Suprapubic skin (tissue), 4 donors: ENCODE data around the gene RALGAPA2. TPM values are rescaled to one million over a fixed set of nuclear protein-coding genes. Genes with fewer than 3 reads are reported as not detected.

ENCODE experiments used
- DNase-seq, 2 donors: peaks; one replicate each; pipeline ENCODE4 v3.0.0-alpha.2; 2019; ENCODE audit warnings: low spot score in 2 of 2
- H3K27ac ChIP-seq: fragments of 200-600 bp; sonication (generic); one replicate; pipeline ENCODE4 v1.5.1; 2019
- H3K27me3 ChIP-seq: fragments of 200-600 bp; sonication (generic); one replicate; pipeline ENCODE4 v1.5.1; 2019
- H3K36me3 ChIP-seq: fragments of 200-600 bp; sonication (generic); one replicate; pipeline ENCODE4 v1.5.1; 2019
- H3K4me1 ChIP-seq: fragments of 200-600 bp; sonication (generic); one replicate; pipeline ENCODE4 v1.5.1; 2019
- H3K4me3 ChIP-seq: fragments of 200-600 bp; sonication (generic); one replicate; pipeline ENCODE4 v1.5.1; 2019; ENCODE audit warnings: mild to moderate bottlenecking
- H3K9me3 ChIP-seq: fragments of 200-600 bp; sonication (generic); one replicate; pipeline ENCODE4 v1.5.1; 2019
- EP300 ChIP-seq: sonication (generic); formaldehyde crosslinking; IDR thresholded peaks from one replicate; pipeline ENCODE4 v1.6.1; 2017; ENCODE audit warnings: antibody characterized with exemption
- POLR2A ChIP-seq, 2 donors: fragments of 450-650 bp; IDR thresholded peaks; one replicate each; pipeline ENCODE4 v1.6.1; 2017; ENCODE audit warnings: antibody characterized with exemption in 2 of 2, mild to moderate bottlenecking in 2 of 2, moderate library complexity in 2 of 2
- POLR2AphosphoS5 ChIP-seq, 3 donors: sonication (generic); formaldehyde crosslinking; IDR thresholded peaks; one replicate each; pipeline ENCODE4 v1.6.1; 2017; ENCODE audit warnings: antibody characterized with exemption in 3 of 3
- WGBS: methylation state at CpG from one replicate; pipeline ENCODE4 v1.1.5; 2018; 5-methylcytosine and 5-hydroxymethylcytosine counted together
- total RNA-seq, 4 donors: library from RNA; depleted of rRNA; stranded (reverse); fragments of >200 nt; gene quantifications; one replicate each; pipeline ENCODE4 v1.1.0, GENCODE V29; 2016
- TF ChIP-seq, protein P1 (sequence below), 2 donors: fragments of 200-600 bp in 1 of 2; fragments of 450-650 bp in 1 of 2; sonication (generic) in 1 of 2; IDR thresholded peaks; one replicate each; pipeline ENCODE4 v1.5.1; 2016 to 2019; ENCODE audit warnings: antibody characterized with exemption in 2 of 2, mild to moderate bottlenecking in 1 of 2, moderate library complexity in 1 of 2

The RALGAPA2 gene
- total RNA-seq, 4 donors from 2014 or later = 51.9 to 97.8 (median 72.0) TPM

DNA sequence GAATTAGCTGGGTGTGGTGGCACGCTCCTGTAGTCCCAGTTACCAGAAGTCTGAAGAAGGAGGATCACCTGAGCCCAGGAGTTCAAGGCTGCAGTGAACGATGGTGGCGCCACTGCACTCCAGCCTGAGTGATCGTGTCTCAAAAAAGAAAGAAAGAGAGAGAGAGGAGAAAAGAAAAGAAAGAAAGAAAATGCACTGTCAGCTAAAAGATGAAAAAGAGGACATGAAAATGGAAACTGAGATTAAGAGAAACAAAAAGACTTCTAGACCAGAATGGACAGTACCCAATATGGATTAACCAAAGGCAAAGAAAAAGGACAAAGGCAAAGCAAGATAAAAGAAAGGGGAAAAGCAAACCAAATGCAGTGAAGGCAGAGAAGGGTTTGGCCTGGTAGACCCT is 9.0 kb upstream of the RALGAPA2 start:
- 94% methylated on average over 4 of the region's 4 CpGs for WGBS

DNA sequence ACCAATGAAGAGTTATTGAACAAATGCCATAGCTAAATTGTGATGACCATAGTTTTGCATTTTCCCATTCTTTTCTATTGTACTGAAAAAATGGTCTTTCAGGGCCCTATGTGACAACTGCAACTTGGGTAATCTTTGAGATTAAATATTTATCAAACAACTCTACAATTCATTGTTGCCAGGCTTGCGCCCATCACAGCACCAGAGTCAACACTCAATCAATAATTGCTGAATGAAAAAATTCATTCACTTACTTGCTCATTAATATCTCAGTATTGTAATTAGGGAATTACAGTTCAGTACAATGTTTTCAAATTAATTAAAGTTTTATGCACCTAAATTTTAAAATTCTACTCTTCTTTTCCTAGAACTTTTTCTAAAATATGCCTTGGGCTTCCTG is 7.7 kb upstream of the RALGAPA2 start:
- Histone ChIP-seq H3K36me3 (no peaks in the 10 kb centered on the region), H3K9me3 (no peaks in the 10 kb centered on the region), H3K4me1 (no peaks in the 10 kb centered on the region), H3K4me3 (no peak overlapping the region), H3K27me3 (no peaks in the 10 kb centered on the region), H3K27ac (no peak overlapping the region)
- no peak for DNase-seq
- 95% methylated on average over 1 of the region's 1 CpG for WGBS
- no peak for TF ChIP-seq POLR2A (IDR thresholded peaks at IDR 0.05)
- TF ChIP-seq EP300 = no peak

More for the DNA sequence above, 9.0 kb upstream of the RALGAPA2 start:
- H3K27me3 ChIP-seq = no peaks in the 10 kb centered on the region
- H3K4me3 ChIP-seq = no peak overlapping the region
- no peak overlapping the region for H3K27ac ChIP-seq
- TF ChIP-seq POLR2AphosphoS5 (IDR thresholded peaks at IDR 0.05) (no peak), EP300 (no peak), POLR2A (IDR thresholded peaks at IDR 0.05) (no peak)
- TF ChIP-seq, protein P1, sequence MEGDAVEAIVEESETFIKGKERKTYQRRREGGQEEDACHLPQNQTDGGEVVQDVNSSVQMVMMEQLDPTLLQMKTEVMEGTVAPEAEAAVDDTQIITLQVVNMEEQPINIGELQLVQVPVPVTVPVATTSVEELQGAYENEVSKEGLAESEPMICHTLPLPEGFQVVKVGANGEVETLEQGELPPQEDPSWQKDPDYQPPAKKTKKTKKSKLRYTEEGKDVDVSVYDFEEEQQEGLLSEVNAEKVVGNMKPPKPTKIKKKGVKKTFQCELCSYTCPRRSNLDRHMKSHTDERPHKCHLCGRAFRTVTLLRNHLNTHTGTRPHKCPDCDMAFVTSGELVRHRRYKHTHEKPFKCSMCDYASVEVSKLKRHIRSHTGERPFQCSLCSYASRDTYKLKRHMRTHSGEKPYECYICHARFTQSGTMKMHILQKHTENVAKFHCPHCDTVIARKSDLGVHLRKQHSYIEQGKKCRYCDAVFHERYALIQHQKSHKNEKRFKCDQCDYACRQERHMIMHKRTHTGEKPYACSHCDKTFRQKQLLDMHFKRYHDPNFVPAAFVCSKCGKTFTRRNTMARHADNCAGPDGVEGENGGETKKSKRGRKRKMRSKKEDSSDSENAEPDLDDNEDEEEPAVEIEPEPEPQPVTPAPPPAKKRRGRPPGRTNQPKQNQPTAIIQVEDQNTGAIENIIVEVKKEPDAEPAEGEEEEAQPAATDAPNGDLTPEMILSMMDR (IDR thresholded peaks at IDR 0.05) = no peak
- H3K9me3 ChIP-seq = no peaks in the 10 kb centered on the region
- no peaks in the 10 kb centered on the region for H3K4me1 ChIP-seq
- no peaks in the 10 kb centered on the region for H3K36me3 ChIP-seq
- no peak for DNase-seq

DNA sequence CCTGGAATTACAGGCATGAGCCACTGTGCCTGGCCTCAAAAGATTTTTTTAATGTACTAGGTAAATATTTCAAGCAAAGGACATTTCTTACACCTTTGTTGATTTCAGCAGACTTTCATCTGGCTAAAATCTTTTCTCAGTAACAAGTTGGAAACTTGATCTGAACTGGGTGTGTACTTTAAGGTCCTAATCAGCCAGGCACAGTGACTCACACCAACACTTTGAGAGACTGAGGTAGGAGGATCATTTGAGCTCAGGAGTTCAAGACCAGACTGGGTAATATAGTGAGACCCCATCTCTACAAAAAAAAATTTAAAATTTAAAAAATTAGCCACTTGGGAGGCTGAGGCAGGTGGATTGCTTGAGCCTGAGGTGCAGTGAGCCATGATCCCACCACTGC is 7.0 kb upstream of the RALGAPA2 start:
- H3K27ac ChIP-seq = no peak overlapping the region
- H3K36me3 ChIP-seq = no peaks in the 10 kb centered on the region
- no peaks in the 10 kb centered on the region for H3K27me3 ChIP-seq
- TF ChIP-seq POLR2A (IDR thresholded peaks at IDR 0.05) (no peak), EP300 (no peak), POLR2AphosphoS5 (IDR thresholded peaks at IDR 0.05) (no peak)
- TF ChIP-seq, protein P1 (IDR thresholded peaks at IDR 0.05) = no peak
- no peaks in the 10 kb centered on the region for H3K9me3 ChIP-seq
- no peaks in the 10 kb centered on the region for H3K4me1 ChIP-seq
- no peak for DNase-seq
- H3K4me3 ChIP-seq = no peak overlapping the region

DNA sequence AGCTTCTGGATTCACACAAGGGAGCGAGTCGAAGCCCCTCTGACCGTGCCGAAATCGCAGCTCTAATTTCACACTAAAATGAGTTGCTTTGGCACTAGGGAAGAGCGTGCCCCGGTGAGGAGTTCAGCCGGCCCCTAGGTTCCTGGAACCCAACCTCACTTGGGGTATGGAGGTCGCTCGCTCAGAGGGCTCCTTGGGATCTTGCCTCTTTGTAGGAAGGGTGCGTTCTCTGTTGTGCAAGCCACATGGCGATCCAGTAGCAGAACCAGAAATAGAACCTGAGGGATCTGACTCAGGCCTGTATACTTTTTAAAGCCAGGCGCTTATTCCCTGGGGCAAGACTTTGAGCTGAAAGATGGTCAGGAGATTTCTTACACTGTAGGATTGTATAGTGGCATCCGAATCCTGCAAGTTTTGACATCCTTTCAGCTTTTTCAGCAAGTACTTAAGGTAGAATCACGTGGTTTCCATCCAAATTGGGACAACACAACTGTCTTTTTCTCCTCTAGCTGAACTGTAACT is 861 bp upstream of the RALGAPA2 start:
- Histone ChIP-seq H3K4me3 (peak overlapping the region; percentile 95), H3K36me3 (no peaks in the 10 kb centered on the region), H3K27me3 (no peaks in the 10 kb centered on the region), H3K4me1 (peaks cover 17% of the 10 kb centered on the region), H3K9me3 (no peaks in the 10 kb centered on the region), H3K27ac (peak overlapping the region; percentile 90)
- TF ChIP-seq POLR2A (IDR thresholded peaks at IDR 0.05) = no peak
- no peak for TF ChIP-seq EP300
- TF ChIP-seq, protein P1 (IDR thresholded peaks at IDR 0.05) = no peak
- no peak for TF ChIP-seq POLR2AphosphoS5 (IDR thresholded peaks at IDR 0.05)
- no peak for DNase-seq
- 43% methylated on average over 11 of the region's 15 CpGs for whole genome bisulfite sequencing

DNA sequence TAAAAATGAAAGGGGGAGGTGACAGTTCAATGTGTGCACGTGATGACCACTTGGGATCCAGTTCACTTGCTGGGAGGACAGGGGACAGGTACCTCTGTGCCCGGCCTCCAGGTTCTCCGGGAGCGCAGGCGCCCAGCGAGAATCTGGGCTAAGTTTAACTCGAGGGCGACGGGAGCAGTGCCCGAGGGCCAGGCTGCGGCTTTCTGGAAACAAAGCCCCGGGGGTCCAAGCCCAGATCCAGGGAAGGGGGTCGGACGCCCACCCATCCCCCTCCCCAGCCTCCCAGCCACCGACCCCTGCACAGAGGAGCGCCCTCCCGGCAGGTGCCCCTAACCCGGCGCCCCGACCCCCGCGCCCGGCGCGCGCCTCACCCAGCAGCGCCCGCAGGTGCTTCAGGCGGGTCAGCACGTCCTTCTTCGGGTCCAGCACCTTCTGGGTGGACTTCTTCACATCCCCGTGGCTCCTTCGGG is 405 bp downstream of the RALGAPA2 start:
- Histone ChIP-seq H3K27ac (peak overlapping the region; percentile 90), H3K9me3 (no peaks in the 10 kb centered on the region), H3K27me3 (no peaks in the 10 kb centered on the region), H3K4me3 (peak overlapping the region; percentile 95), H3K36me3 (no peaks in the 10 kb centered on the region), H3K4me1 (peaks cover 22% of the 10 kb centered on the region)
- WGBS = 0% methylated on average over 18 of the region's 33 CpGs
- DNase-seq = peak in 1 of 2 donors; percentile 77
- TF ChIP-seq POLR2AphosphoS5 (IDR thresholded peaks at IDR 0.05) (no peak), POLR2A (IDR thresholded peaks at IDR 0.05) (no peak), EP300 (no peak)
- TF ChIP-seq, protein P1 (IDR thresholded peaks at IDR 0.05) = no peak

DNA sequence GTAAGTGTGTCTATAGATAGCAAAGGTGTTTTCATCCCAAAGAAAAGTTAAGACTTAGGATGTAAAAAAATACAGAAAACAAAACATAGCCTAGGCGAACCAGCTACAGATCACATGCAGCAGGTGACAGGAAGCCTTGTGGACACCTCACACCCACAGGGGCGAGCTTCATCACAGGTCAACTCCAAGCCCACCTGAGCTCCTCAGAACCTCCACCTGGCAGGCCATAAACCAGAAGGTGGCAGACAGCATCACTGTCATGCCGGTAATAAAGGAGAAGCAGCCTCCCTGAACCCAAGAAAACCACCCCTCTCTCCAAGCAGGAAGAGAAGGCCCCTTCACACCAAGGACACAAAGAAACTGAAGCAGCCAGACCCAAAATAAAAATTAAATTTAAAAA is 1.0 kb downstream of the RALGAPA2 start:
- Histone ChIP-seq H3K4me1 (peaks cover 28% of the 10 kb centered on the region), H3K9me3 (no peaks in the 10 kb centered on the region), H3K27ac (peak overlapping the region; percentile 90), H3K36me3 (no peaks in the 10 kb centered on the region), H3K27me3 (no peaks in the 10 kb centered on the region), H3K4me3 (peak overlapping the region; percentile 95)
- 29% methylated on average over 3 of the region's 3 CpGs for WGBS
- TF ChIP-seq POLR2AphosphoS5 (IDR thresholded peaks at IDR 0.05) (no peak), POLR2A (IDR thresholded peaks at IDR 0.05) (no peak), EP300 (no peak)
- TF ChIP-seq, protein P1 (IDR thresholded peaks at IDR 0.05) = no peak
- no peak for DNase-seq
